HFFc6 (cell line): ENCODE data around the gene RAF1. TPM values are rescaled to one million over a fixed set of nuclear protein-coding genes. Genes with fewer than 3 reads are reported as not detected.
A peak's percentile ranks its signal among the peaks of the same experiment; 100 is the strongest.
"Not testable (repeated sequence)": the region's sequence is repeated elsewhere in the genome, so short reads cannot be mapped to it uniquely, and the experiment has no call there.

Experiments used
- DNase-seq: peaks from one replicate; pipeline ENCODE4 v3.0.0-alpha.2; 2018
- H3K27ac Mint-ChIP-seq: 2 replicates; pipeline ENCODE4 v1.8.0; 2020; ENCODE audit warnings: mild to moderate bottlenecking, mixed read lengths
- H3K27me3 Mint-ChIP-seq: 2 replicates; pipeline ENCODE4 v1.8.0; 2021; ENCODE audit warnings: mild to moderate bottlenecking, moderate library complexity, mixed read lengths; ENCODE audit not compliant: insufficient read depth
- H3K36me3 Mint-ChIP-seq: 2 replicates; pipeline ENCODE4 v1.8.0; 2021; ENCODE audit warnings: low read depth, mixed read lengths
- H3K4me1 Mint-ChIP-seq: 2 replicates; pipeline ENCODE4 v1.8.0; 2020; ENCODE audit warnings: low read depth, mixed read lengths
- H3K4me3 Mint-ChIP-seq: 2 replicates; pipeline ENCODE4 v1.8.0; 2020; ENCODE audit warnings: mild to moderate bottlenecking, moderate library complexity, mixed read lengths
- H3K9me3 Mint-ChIP-seq: 2 replicates; pipeline ENCODE4 v1.8.0; 2020; ENCODE audit warnings: mild to moderate bottlenecking, mixed read lengths
- total RNA-seq, 6 experiments: library from RNA; stranded (reverse); fragmentation: NEBNext Ultra II Directional; extraction: Animal tissue kit (Norgen Biotek cat#: 25700); gene quantifications; 2 replicates in 1 of 6; 3 replicates in 5 of 6; pipeline ENCODE4 v1.2.3, GENCODE V29; 2021
- TF ChIP-seq, protein P1 (sequence below): fragments of 200-600 bp; sonication (generic); IDR thresholded peaks from 2 replicates; pipeline ENCODE4 v1.5.0; 2021; ENCODE audit warnings: antibody characterized with exemption, mild to moderate bottlenecking

Gene RAF1
- total RNA-seq, 6 experiments from 2014 or later = 78.9 to 97.5 (median 86.8) TPM

- DNase-seq = no peak
- H3K4me1 Mint-ChIP-seq = peaks cover 66% of the 10 kb centered on the region
- no peaks in the 10 kb centered on the region for H3K36me3 Mint-ChIP-seq
These were observed 107.6 kb downstream of the RAF1 start for GRCh38 chr3:12556314-12556689.

DNA sequence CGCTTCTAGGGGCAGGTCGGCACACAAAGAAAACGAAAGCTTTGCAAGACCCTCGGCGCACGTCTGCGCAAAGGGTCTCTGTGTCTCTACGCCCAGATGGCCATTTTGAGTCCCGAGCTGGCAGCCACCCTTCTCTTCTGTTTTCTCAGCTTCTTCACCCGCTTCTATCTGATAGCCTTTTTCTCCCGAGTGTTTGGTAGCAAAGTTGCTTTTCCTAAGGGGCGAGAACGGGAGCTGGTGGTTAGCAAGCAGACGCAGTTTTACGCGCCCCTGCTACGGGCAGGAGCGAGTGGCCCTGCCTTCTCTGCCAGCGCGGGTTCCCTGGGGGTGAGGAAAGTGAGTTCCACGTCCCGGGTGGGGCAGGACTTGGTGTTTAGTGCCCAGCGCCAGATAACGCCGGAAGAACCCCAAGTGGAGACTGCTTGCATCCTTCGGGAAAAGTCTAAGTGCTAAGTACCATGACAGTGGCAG is 110.0 kb downstream of the RAF1 start:
- peak; percentile 31 for DNase-seq
- Mint-ChIP-seq H3K27ac (peak overlapping the region; percentile 96), H3K9me3 (no peaks in the 10 kb centered on the region), H3K4me1 (peaks cover 46% of the 10 kb centered on the region), H3K36me3 (no peaks in the 10 kb centered on the region), H3K4me3 (peak overlapping the region; percentile 96), H3K27me3 (no peaks in the 10 kb centered on the region; the same call in 1 of the 2 replicates)
- TF ChIP-seq, protein P1, sequence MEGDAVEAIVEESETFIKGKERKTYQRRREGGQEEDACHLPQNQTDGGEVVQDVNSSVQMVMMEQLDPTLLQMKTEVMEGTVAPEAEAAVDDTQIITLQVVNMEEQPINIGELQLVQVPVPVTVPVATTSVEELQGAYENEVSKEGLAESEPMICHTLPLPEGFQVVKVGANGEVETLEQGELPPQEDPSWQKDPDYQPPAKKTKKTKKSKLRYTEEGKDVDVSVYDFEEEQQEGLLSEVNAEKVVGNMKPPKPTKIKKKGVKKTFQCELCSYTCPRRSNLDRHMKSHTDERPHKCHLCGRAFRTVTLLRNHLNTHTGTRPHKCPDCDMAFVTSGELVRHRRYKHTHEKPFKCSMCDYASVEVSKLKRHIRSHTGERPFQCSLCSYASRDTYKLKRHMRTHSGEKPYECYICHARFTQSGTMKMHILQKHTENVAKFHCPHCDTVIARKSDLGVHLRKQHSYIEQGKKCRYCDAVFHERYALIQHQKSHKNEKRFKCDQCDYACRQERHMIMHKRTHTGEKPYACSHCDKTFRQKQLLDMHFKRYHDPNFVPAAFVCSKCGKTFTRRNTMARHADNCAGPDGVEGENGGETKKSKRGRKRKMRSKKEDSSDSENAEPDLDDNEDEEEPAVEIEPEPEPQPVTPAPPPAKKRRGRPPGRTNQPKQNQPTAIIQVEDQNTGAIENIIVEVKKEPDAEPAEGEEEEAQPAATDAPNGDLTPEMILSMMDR = no peak

More at GRCh38 chr3:12556314-12556689, 107.6 kb downstream of the RAF1 start:
- Mint-ChIP-seq H3K9me3 (no peaks in the 10 kb centered on the region), H3K4me3 (peak overlapping the region; percentile 88), H3K27ac (peak overlapping the region; percentile 89), H3K27me3 (no peaks in the 10 kb centered on the region; the same call in 1 of the 2 replicates)
- TF ChIP-seq, protein P1 = no peak

DNA sequence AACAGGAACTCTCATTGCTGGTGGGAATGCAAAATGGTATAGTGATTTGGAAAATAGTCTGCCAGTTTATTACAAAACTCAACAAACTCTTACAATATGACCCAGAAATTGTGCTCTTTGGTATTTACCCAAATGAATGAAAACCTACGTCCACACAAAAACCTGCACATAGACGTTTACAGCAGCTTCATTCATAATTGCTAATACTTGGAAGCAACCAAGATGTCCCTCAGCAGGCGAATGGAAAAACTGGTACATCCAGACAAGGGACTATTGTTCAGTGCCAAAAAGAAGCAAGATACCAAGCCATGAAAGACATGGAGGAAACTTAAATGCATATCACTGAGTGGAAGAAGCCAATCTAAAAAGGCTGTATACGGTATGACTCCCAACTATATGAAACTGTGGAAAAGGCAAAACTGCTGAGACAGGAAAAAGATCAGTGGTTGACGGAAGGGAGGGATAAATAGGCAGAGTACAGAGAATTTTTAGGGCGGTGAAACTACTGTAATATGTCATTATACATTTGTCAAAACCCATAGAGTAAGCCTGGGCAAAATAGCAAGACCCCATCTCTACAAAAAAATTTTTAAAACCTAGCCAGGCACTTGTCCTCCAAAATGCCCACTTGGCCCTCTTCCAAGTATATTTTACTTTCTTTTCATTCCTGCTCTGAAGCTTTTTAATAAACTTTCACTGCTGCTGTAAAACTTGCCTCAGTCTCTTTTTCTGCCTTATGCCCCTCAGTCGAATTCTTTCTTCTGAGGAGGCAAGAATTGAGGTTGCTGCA is 113.8 kb downstream of the RAF1 start:
- DNase-seq = no peak
- Mint-ChIP-seq H3K4me1 (peaks cover 19% of the 10 kb centered on the region; the same call in 1 of the 2 replicates), H3K9me3 (no peaks in the 10 kb centered on the region), H3K4me3 (no peak overlapping the region), H3K36me3 (no peaks in the 10 kb centered on the region), H3K27ac (no peak overlapping the region), H3K27me3 (no peaks in the 10 kb centered on the region; the same call in 1 of the 2 replicates)
- TF ChIP-seq, protein P1 = no peak

DNA sequence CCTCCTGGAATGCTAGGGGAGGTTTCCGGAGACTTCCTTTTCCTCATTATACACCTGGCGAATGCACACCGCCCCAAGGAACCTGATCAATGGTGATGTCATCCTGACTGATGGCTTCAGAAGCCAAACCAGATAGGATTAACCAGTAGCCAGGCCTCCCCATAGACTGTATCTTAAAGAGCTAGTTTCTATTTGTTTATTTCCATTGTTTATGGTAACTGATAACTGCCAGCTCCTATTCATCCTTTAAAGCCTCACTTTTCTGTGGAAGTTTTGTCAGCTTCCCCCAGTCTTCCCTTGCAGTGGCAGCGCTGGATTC is 118.5 kb downstream of the RAF1 start, which contains the start of gene MKRN2OS:
MKRN2OS (minus strand) TSS at position 27 of the 319 bp plus-strand sequence. CDS start 35 bp downstream, outside the sequence.
- TF ChIP-seq, protein P1 = no peak
- Mint-ChIP-seq H3K9me3 (no peaks in the 10 kb centered on the region), H3K36me3 (no peaks in the 10 kb centered on the region), H3K4me3 (no peak within 1 kb of the TSS), H3K27me3 (no peaks in the 10 kb centered on the region), H3K4me1 (no peaks in the 10 kb centered on the region), H3K27ac (no peak within 1 kb of the TSS)
- DNase-seq = no peak

DNA sequence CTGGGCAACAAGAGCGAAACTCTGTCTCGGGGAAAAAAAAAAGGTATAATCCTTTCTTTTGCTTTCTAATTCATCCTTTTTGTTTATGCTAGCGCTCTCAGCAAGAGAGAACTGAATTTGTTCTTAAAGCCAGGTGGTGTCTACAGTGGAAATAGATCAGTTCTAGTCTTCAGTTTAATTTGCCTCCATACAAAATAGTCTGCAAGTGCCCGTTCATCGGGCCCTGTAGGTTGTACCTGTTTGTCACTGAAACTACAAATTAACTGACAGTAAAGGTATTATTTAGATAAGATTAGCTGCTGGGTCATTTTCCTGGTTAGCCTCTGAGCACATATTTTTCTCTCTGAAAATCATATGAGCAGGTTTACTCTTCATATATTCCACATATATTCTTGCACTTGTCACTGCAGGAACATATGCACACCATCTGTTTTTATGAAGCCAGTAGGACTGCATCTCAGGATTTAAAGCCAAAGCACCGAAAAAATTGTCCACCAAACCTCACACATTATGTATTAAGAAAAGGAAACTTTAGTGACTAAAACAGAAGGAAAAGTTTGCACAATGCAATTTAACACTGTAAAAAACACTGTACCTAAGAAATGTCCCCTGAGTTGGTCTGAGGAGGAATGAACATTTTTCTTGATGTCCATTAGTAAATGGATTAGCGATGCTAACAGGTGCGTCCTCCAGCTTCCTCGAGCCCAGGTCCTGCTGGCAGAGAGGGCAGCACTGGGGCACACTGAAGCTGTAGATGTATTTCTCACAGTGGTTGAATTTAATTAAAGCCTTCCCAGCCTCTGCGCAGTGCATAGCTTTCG is 119.1 kb downstream of the RAF1 start:
- Mint-ChIP-seq H3K27me3 (no peaks in the 10 kb centered on the region), H3K27ac (no peak overlapping the region), H3K36me3 (no peaks in the 10 kb centered on the region), H3K4me1 (no peaks in the 10 kb centered on the region), H3K4me3 (no peak overlapping the region), H3K9me3 (no peaks in the 10 kb centered on the region)
- no peak for DNase-seq
- TF ChIP-seq, protein P1 = no peak

DNA sequence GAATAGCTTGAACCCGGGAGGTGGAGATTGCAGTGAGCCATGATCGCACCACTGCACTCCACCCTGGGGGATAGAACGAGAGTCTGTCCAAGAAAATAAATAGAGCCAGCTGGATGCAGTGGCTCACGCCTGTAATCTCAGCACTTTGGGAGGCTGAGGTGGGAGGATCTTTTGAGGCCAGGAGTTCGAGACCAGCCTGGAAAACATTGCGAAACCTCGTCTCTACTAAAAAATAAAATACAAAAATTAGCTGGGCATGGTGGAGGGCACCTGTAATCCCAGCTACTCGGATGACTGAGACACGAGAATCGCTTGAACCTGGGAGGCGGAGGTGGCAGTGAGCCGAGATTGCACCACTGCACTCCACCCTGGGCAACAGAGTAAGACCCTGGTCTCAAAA is 120.4 kb downstream of the RAF1 start:
- H3K4me3 Mint-ChIP-seq, H3K27ac Mint-ChIP-seq, H3K4me1 Mint-ChIP-seq, H3K36me3 Mint-ChIP-seq, H3K27me3 Mint-ChIP-seq, DNase-seq, H3K9me3 Mint-ChIP-seq: not testable (repeated sequence)
